ENCODE data around the gene KCNN1.

The KCNN1 gene

GRCh38 chr19:17932485-17933338, 34.2 kb upstream of the KCNN1 start, which contains the start of gene CCDC124:
CCDC124 (plus strand) TSS chr19:17933015; CDS start chr19:17936421, 3,406 bp downstream.
- TF ChIP-seq, protein P1, sequence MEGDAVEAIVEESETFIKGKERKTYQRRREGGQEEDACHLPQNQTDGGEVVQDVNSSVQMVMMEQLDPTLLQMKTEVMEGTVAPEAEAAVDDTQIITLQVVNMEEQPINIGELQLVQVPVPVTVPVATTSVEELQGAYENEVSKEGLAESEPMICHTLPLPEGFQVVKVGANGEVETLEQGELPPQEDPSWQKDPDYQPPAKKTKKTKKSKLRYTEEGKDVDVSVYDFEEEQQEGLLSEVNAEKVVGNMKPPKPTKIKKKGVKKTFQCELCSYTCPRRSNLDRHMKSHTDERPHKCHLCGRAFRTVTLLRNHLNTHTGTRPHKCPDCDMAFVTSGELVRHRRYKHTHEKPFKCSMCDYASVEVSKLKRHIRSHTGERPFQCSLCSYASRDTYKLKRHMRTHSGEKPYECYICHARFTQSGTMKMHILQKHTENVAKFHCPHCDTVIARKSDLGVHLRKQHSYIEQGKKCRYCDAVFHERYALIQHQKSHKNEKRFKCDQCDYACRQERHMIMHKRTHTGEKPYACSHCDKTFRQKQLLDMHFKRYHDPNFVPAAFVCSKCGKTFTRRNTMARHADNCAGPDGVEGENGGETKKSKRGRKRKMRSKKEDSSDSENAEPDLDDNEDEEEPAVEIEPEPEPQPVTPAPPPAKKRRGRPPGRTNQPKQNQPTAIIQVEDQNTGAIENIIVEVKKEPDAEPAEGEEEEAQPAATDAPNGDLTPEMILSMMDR (IDR thresholded peaks at IDR 0.05; ENCODE audit: insufficient read depth, missing control alignments) = peak; percentile 96
- DNase-seq (ENCODE audit: insufficient read length, low spot score) (peak; percentile 87), FAIRE-seq (no peak)

DNA sequence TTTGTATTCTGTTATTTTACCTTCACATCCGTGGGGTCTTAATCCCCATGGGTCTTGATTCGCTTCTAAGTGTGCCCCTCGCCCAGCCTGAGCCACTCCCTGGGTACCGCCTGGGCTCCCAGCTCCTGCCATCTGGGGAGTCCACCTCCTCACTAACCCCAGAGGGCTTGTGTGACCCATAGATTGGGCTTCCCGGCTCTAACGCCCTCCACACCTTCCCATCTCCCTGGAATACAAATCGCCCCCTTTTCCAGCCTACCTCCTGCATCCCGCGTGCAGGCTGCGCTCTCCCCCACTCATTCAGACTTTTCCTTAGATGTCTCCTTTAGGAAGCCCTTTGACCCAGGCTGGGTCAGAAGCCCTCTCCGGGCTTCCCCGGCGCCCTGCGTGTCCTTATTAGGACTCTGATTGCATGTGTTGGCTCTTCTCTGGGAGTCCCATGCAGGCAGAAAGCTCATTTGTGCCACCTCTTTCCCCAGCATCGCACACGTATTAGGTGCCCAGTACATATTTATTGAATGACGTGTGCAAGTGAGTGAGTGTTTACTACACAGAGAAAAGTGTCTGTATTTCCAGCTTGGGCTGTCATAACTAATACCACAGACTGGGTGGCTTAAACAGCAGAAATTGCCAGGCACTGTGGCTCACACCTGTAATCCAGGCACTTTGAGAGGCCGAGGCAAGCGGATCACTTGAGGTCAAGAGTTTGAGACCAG, 33.3 kb upstream of the KCNN1 start:
- DNase-seq (ENCODE audit: insufficient read length, low spot score) (no peak), FAIRE-seq (no peak)
- TF ChIP-seq, protein P1 (IDR thresholded peaks at IDR 0.05; ENCODE audit: insufficient read depth, missing control alignments) = no peak

GRCh38 chr19:17936379-17936778, 30.5 kb upstream of the KCNN1 start:
- TF ChIP-seq, protein P1 (IDR thresholded peaks at IDR 0.05; ENCODE audit: insufficient read depth, missing control alignments) = no peak
- no peak for DNase-seq (ENCODE audit: insufficient read length, low spot score)
- FAIRE-seq = no peak

DNA sequence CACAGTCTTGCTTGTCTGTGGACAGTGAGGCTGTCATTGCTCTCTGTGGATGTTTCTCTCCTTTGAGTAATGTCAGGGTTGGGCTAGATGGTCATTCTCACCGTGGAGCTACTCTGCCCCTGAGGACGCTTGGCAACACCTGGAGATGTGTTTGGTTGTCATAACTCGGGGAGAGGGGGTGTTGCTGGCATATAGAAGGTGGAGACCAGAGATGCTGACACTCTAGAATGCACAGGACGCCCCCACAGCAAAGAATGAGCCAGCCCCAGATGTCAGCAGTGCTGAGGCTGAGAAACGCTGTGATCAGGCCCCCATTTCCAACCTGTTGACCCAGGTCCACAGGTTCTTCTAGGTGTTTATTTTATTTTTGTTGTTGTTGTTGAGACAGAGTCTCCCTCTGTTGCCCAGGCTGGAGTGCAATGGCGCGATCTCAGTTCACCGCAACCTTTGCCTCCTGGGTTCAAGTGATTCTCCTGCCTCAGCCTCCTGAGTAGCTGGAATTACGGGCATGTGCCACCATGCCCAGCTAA, 29.5 kb upstream of the KCNN1 start:
- DNase-seq (ENCODE audit: insufficient read length, low spot score) = no peak
- no peak for FAIRE-seq
- TF ChIP-seq, protein P1 (IDR thresholded peaks at IDR 0.05; ENCODE audit: insufficient read depth, missing control alignments) = no peak

DNA sequence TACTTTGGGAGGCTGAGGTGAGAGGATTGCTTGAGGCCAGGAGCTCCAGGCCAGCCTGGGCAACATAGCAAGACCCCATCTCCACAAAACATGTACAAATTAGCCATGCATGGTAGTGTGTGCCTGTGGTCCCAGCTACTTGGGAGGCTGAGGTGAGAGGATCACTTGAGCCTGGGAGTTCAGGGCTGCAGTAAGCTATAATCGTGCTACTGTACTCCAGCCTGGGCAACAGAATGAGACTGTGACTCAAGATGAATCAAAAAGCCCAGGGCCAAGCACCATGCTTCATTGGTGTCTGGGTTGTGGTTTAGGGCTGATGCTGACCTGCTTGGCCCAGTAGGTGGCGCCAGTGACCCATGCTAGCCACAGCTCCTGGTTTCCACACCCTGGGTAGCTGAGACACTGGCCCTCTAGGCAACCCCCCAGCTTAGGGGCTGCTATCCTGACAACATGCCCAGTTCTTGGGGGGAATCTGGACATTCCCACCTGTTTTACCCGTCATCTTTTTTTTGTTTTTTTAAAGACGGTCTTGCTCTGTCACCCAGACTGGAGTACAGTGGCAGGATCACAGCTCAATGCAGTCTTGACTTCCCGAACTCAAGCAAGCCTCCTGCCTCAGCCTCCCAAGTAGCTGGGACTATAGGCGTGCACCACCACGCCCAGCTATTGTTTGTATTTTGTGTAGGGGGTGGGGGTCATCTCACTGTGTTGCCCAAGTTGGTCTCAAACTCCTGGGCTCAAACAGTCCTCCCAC, 28.6 kb upstream of the KCNN1 start:
- TF ChIP-seq, protein P1 (IDR thresholded peaks at IDR 0.05; ENCODE audit: insufficient read depth, missing control alignments) = peak; percentile 95
- DNase-seq (ENCODE audit: insufficient read length, low spot score) (peak; percentile 96), FAIRE-seq (no peak)

DNA sequence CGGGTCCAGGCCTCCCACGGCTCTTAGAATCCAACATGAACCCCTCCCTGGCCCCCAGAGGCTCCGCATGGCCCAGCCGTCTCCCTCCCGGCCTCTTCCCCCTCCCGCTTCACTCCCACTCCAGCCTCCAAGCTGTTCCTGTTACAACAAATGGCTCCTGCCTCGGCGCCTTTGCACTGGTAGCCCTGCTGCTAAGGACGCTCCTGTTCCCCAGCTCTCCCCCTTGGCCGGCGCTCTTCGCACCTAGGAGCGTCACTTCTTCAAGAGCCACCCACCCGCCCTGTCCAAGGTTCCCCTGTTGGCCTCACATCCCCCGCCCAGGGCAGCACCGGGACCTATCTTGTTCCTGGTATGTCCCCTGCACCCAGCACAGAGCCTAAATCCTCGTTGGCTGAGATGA, 24.7 kb upstream of the KCNN1 start:
- DNase-seq (ENCODE audit: insufficient read length, low spot score) = no peak
- TF ChIP-seq, protein P1 (IDR thresholded peaks at IDR 0.05; ENCODE audit: insufficient read depth, missing control alignments) = no peak
- no peak for FAIRE-seq
